SK-N-SH (cell line): ENCODE data around the gene TIMM21. TPM values are rescaled to one million over a fixed set of nuclear protein-coding genes. Genes with fewer than 3 reads are reported as not detected.

ENCODE experiments used
- CTCF ChIA-PET: fragments of 300-600, 350-600 bp; formaldehyde crosslinking; extraction: SDS; loops from one replicate; lab custom pipeline; 2021; lab: Yijun Ruan, JAX
- POLR2A ChIA-PET: fragments of 350-600 bp; sonication (Branson Sonifier 250); formaldehyde crosslinking; extraction: SDS; loops from one replicate; lab custom pipeline; 2020; ENCODE audit warnings: antibody characterized with exemption, inconsistent platforms; lab: Yijun Ruan, JAX
- DNase-seq: peaks from one replicate; pipeline ENCODE4 v3.0.0; 2012
- H2AFZ ChIP-seq: fragments of 200-600 bp; sonication (generic); 2 replicates; pipeline ENCODE4 v1.8.1; 2016; ENCODE audit warnings: antibody characterized with exemption, mild to moderate bottlenecking, low read depth
- H3F3A ChIP-seq: fragments of 200-600 bp; sonication (generic); replicated peaks from 2 replicates; pipeline ENCODE3; 2016; ENCODE audit warnings: antibody characterized with exemption, mild to moderate bottlenecking; ENCODE audit not compliant: insufficient read depth
- H3K27ac ChIP-seq, 2 experiments: fragments of 200-500 bp in 1 of 2; fragments of 200-600 bp in 1 of 2; sonication (Bioruptor generic) in 1 of 2; sonication (generic), shearing (Covaris generic) in 1 of 2; 2 replicates each; pipeline versions ENCODE4 v1.5.1 to v1.6.1; 2014 to 2016; ENCODE audit warnings: low read depth in 2 of 2, inconsistent platforms in 1 of 2, low read length in 1 of 2, mild to moderate bottlenecking in 1 of 2, mixed read lengths in 1 of 2
- H3K27me3 ChIP-seq: fragments of 200-600 bp; sonication (generic), shearing (Covaris generic); 2 replicates; pipeline ENCODE4 v1.6.1; 2016; ENCODE audit warnings: mixed run types; ENCODE audit not compliant: insufficient read depth
- H3K36me3 ChIP-seq, 2 experiments: fragments of 200-500 bp in 1 of 2; fragments of 200-600 bp in 1 of 2; sonication (Bioruptor generic) in 1 of 2; sonication (generic) in 1 of 2; replicated peaks in 1 of 2; 2 replicates each; pipeline versions ENCODE3 to v1.5.1; 2014 to 2016; ENCODE audit warnings: low read length in 1 of 2, mild to moderate bottlenecking in 1 of 2; ENCODE audit not compliant: insufficient read depth in 2 of 2, control insufficient read depth in 1 of 2
- H3K4me1 ChIP-seq, 2 experiments: fragments of 200-500 bp in 1 of 2; fragments of 200-600 bp in 1 of 2; sonication (Bioruptor generic) in 1 of 2; sonication (generic), shearing (Covaris generic) in 1 of 2; 2 replicates each; pipeline versions ENCODE4 v1.5.1 to v1.6.1; 2014 to 2016; ENCODE audit warnings: low read depth in 1 of 2, low read length in 1 of 2, mixed run types in 1 of 2; ENCODE audit not compliant: insufficient read depth in 2 of 2, control insufficient read depth in 1 of 2
- H3K4me2 ChIP-seq: fragments of 200-600 bp; sonication (generic), shearing (Covaris generic); 2 replicates; pipeline ENCODE4 v1.6.1; 2017; ENCODE audit warnings: mixed run types
- H3K4me3 ChIP-seq, 2 experiments: fragments of 200-500 bp in 1 of 2; fragments of 200-600 bp in 1 of 2; sonication (Bioruptor generic) in 1 of 2; sonication (generic), shearing (Covaris generic) in 1 of 2; 2 replicates each; pipeline versions ENCODE4 v1.5.1 to v1.8.1; 2014 to 2016; ENCODE audit warnings: low read depth in 2 of 2, inconsistent platforms in 1 of 2, low read length in 1 of 2, mild to moderate bottlenecking in 1 of 2, mixed read lengths in 1 of 2, moderate library complexity in 1 of 2
- H3K79me2 ChIP-seq: fragments of 200-600 bp; sonication (generic); 2 replicates; pipeline ENCODE4 v1.8.1; 2017; ENCODE audit warnings: mild to moderate bottlenecking; ENCODE audit not compliant: insufficient read depth
- H3K9ac ChIP-seq: fragments of 200-600 bp; sonication (generic); 2 replicates; pipeline ENCODE4 v1.6.1; 2017; ENCODE audit warnings: mixed run types
- H3K9me2 ChIP-seq: fragments of 200-600 bp; sonication (generic); 2 replicates; pipeline ENCODE4 v1.6.1; 2017; ENCODE audit warnings: mixed run types
- H3K9me3 ChIP-seq: fragments of 200-600 bp; sonication (generic); 2 replicates; pipeline ENCODE4 v1.6.1; 2017; ENCODE audit warnings: mixed run types, mild to moderate bottlenecking, moderate library complexity
- H4K20me1 ChIP-seq: fragments of 200-600 bp; sonication (generic); 2 replicates; pipeline ENCODE4 v1.6.1; 2017; ENCODE audit warnings: mild to moderate bottlenecking, mixed run types; ENCODE audit not compliant: insufficient read depth
- CHD2 ChIP-seq: fragments of 150-350 bp; IDR thresholded peaks from 2 replicates; pipeline ENCODE4 v1.6.1; 2018; ENCODE audit warnings: low read length; ENCODE audit not compliant: partially characterized antibody
- ELF1 ChIP-seq: IDR thresholded peaks from 2 replicates; pipeline ENCODE4 v1.4.0; 2012
- EP300 ChIP-seq, 2 experiments: IDR thresholded peaks; 2 replicates each; pipeline versions ENCODE4 v1.4.0 to v1.6.1; 2012; ENCODE audit warnings: borderline replicate concordance in 1 of 2, low read depth in 1 of 2, low read length in 1 of 2
- EZH2phosphoT487 ChIP-seq: fragments of 200-600 bp; sonication (generic); IDR thresholded peaks from 2 replicates; pipeline ENCODE4 v1.6.1; 2017; ENCODE audit warnings: low read depth, mixed run types, mild to moderate bottlenecking, antibody characterized with exemption, moderate library complexity, borderline replicate concordance
- FOSL2 ChIP-seq: IDR thresholded peaks from 2 replicates; pipeline ENCODE4 v1.4.0; 2012; ENCODE audit warnings: low read depth, mild to moderate bottlenecking, moderate library complexity, borderline replicate concordance
- FOXM1 ChIP-seq: IDR thresholded peaks from 2 replicates; pipeline ENCODE4 v1.4.0; 2012; ENCODE audit warnings: low read depth, mild to moderate bottlenecking
- GATA2 ChIP-seq: sonication (generic); formaldehyde crosslinking; IDR thresholded peaks from 2 replicates; pipeline ENCODE4 v1.5.0; 2020; ENCODE audit warnings: mild to moderate bottlenecking, missing genetic modification reagents
- JUND ChIP-seq: IDR thresholded peaks from 2 replicates; pipeline ENCODE4 v1.4.0; 2012
- NRF1 ChIP-seq: IDR thresholded peaks from 2 replicates; pipeline ENCODE4 v1.6.1; 2012; ENCODE audit warnings: low read depth, mild to moderate bottlenecking, low read length
- POLR2AphosphoS5 ChIP-seq: IDR thresholded peaks from 2 replicates; pipeline ENCODE4 v1.6.1; 2012; ENCODE audit warnings: low read depth, low read length
- RAD21 ChIP-seq: IDR thresholded peaks from 2 replicates; pipeline ENCODE4 v1.6.1; 2012; ENCODE audit warnings: mild to moderate bottlenecking, low read length
- RFX5 ChIP-seq: IDR thresholded peaks from 2 replicates; pipeline ENCODE4 v1.6.1; 2012; ENCODE audit warnings: mild to moderate bottlenecking, improper control_type of control experiment, low read length
- TAF1 ChIP-seq: IDR thresholded peaks from 2 replicates; pipeline ENCODE4 v1.6.1; 2012; ENCODE audit warnings: low read depth, mild to moderate bottlenecking, low read length, moderate library complexity, borderline replicate concordance
- YY1 ChIP-seq: IDR thresholded peaks from 2 replicates; pipeline ENCODE4 v1.4.0; 2012; ENCODE audit warnings: low read depth, mild to moderate bottlenecking
- WGBS: methylation state at CpG from one replicate; pipeline ENCODE4 v1.1.6; 2017; ENCODE audit warnings: low lambda C conversion rate; 5-methylcytosine and 5-hydroxymethylcytosine counted together
- polyA plus RNA-seq, 3 experiments: library from polyadenylated mRNA; depleted of rRNA; stranded (reverse); fragments of >200 nt; gene quantifications; 2 replicates each; pipeline ENCODE4 v1.2.3, GENCODE V29; 2012
- TF ChIP-seq, protein P1 (sequence below): IDR thresholded peaks from 2 replicates; pipeline ENCODE4 v1.4.0; 2012; ENCODE audit warnings: low read depth, borderline replicate concordance
- TF ChIP-seq, protein P2 (sequence below): fragments of 150-350 bp; IDR thresholded peaks from 2 replicates; pipeline ENCODE4 v1.6.1; 2017; ENCODE audit warnings: antibody characterized with exemption, low read length, low read depth, borderline replicate concordance
- TF ChIP-seq, protein P3 (sequence below): IDR thresholded peaks from 2 replicates; pipeline ENCODE4 v1.6.1; 2012; ENCODE audit warnings: mild to moderate bottlenecking, low read depth, low read length, moderate library complexity

Gene TIMM21
- polyA plus RNA-seq, 1 of the 3 experiments (the other 2 are of a cell fraction): 27.6 TPM

DNA sequence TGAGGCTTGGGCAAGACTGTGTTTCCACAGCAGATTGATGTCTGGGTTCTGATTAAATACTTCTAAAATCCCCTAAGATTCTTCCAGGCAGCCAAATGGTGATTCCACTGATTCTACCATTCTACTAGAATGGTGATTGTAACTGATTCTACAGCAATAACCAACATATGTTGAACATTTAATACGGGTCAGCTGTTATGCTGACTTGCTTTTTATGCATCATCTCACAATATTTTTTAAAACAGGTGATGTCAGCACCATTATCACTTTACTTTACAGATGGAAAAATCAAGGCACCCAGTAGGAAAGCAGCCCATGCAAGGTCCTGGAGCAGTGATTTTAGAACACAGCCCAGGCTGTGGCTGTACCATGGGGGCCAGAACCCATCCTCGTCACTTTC, 37.5 kb downstream of the TIMM21 start:
- CTCF ChIA-PET: interaction anchor here (7.2 kb wide), 1 partner anchor 156 kb away, joined by 34 read pairs; no protein-coding TSS in a partner anchor
- Histone ChIP-seq H3K4me3 (no peak overlapping the region), H3K9me3 (no peaks in the 10 kb centered on the region), H3K9me2 (no peaks in the 10 kb centered on the region), H3K27me3 (peaks cover 46% of the 10 kb centered on the region), H2AFZ (no peak overlapping the region)
- TF ChIP-seq EP300 (IDR thresholded peaks at IDR 0.05; ENCODE audit: borderline replicate concordance in 1 of 2, low read depth in 1 of 2, low read length in 1 of 2) (no peak), YY1 (no peak), FOSL2 (no peak), NRF1 (no peak), RFX5 (no peak), TAF1 (no peak), FOXM1 (no peak), POLR2AphosphoS5 (no peak), RAD21 (no peak)
- TF ChIP-seq, protein P1, sequence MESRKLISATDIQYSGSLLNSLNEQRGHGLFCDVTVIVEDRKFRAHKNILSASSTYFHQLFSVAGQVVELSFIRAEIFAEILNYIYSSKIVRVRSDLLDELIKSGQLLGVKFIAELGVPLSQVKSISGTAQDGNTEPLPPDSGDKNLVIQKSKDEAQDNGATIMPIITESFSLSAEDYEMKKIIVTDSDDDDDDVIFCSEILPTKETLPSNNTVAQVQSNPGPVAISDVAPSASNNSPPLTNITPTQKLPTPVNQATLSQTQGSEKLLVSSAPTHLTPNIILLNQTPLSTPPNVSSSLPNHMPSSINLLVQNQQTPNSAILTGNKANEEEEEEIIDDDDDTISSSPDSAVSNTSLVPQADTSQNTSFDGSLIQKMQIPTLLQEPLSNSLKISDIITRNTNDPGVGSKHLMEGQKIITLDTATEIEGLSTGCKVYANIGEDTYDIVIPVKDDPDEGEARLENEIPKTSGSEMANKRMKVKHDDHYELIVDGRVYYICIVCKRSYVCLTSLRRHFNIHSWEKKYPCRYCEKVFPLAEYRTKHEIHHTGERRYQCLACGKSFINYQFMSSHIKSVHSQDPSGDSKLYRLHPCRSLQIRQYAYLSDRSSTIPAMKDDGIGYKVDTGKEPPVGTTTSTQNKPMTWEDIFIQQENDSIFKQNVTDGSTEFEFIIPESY: no peak
- TF ChIP-seq, protein P2, sequence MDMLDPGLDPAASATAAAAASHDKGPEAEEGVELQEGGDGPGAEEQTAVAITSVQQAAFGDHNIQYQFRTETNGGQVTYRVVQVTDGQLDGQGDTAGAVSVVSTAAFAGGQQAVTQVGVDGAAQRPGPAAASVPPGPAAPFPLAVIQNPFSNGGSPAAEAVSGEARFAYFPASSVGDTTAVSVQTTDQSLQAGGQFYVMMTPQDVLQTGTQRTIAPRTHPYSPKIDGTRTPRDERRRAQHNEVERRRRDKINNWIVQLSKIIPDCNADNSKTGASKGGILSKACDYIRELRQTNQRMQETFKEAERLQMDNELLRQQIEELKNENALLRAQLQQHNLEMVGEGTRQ: no peak
- TF ChIP-seq, all 33 proteins: peak for 0
- Histone ChIP-seq H3K36me3 (no peaks in the 10 kb centered on the region), H4K20me1 (no peaks in the 10 kb centered on the region), H3F3A (no peaks in the 10 kb centered on the region), H3K4me2 (no peak overlapping the region), H3K4me1 (no peaks in the 10 kb centered on the region), H3K27ac (no peak overlapping the region), H3K9ac (no peak overlapping the region), H3K79me2 (no peaks in the 10 kb centered on the region)
- no peak for DNase-seq
- POLR2A ChIA-PET: no interaction called here
- 13% methylated on average over 2 of the region's 2 CpGs for WGBS

DNA sequence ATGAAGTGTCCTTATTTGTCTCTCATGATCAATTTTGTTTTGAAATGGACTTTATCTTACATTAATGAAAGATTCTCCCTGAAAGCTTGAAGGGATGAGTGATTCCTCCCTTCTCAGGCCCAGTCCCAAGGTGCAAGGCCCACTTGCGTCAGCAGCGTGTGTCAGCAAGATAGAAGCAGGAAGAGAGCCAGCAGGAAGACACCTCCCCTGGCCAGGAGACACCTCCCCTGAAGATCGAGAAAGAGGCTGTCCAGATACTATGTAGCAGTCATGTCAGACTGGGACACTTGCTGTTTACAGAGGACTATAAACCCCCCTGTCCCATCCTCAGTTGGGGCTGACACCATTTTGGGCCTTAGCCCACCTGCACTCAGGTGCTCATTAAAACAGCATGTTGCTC, 38.3 kb downstream of the TIMM21 start:
- no peaks in the 10 kb centered on the region for H3K9me3 ChIP-seq
- no peak overlapping the region for H3K4me3 ChIP-seq
- 0% methylated on average over 3 of the region's 3 CpGs for WGBS
- H3F3A ChIP-seq: no peaks in the 10 kb centered on the region
- H3K27me3 ChIP-seq: peaks cover 47% of the 10 kb centered on the region
- no peak overlapping the region for H3K27ac ChIP-seq
- CTCF ChIA-PET: interaction anchor here (0.6 to 7.2 kb wide), 2 partner anchors 155 to 206 kb away, joined by 3 to 34 read pairs; no protein-coding TSS in a partner anchor
- no peaks in the 10 kb centered on the region for H4K20me1 ChIP-seq
- no peak overlapping the region for H3K9ac ChIP-seq
- POLR2A ChIA-PET: no interaction called here
- TF ChIP-seq JUND: no peak
- no peak for TF ChIP-seq ELF1
- TF ChIP-seq GATA2 (CRISPR knock-in tag): no peak
- no peak for TF ChIP-seq CHD2
- no peak for TF ChIP-seq FOSL2
- no peak for TF ChIP-seq EZH2phosphoT487
- TF ChIP-seq, protein P3, sequence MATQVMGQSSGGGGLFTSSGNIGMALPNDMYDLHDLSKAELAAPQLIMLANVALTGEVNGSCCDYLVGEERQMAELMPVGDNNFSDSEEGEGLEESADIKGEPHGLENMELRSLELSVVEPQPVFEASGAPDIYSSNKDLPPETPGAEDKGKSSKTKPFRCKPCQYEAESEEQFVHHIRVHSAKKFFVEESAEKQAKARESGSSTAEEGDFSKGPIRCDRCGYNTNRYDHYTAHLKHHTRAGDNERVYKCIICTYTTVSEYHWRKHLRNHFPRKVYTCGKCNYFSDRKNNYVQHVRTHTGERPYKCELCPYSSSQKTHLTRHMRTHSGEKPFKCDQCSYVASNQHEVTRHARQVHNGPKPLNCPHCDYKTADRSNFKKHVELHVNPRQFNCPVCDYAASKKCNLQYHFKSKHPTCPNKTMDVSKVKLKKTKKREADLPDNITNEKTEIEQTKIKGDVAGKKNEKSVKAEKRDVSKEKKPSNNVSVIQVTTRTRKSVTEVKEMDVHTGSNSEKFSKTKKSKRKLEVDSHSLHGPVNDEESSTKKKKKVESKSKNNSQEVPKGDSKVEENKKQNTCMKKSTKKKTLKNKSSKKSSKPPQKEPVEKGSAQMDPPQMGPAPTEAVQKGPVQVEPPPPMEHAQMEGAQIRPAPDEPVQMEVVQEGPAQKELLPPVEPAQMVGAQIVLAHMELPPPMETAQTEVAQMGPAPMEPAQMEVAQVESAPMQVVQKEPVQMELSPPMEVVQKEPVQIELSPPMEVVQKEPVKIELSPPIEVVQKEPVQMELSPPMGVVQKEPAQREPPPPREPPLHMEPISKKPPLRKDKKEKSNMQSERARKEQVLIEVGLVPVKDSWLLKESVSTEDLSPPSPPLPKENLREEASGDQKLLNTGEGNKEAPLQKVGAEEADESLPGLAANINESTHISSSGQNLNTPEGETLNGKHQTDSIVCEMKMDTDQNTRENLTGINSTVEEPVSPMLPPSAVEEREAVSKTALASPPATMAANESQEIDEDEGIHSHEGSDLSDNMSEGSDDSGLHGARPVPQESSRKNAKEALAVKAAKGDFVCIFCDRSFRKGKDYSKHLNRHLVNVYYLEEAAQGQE: no peak
- TF ChIP-seq, all 33 proteins: peak for 0
- Histone ChIP-seq H3K79me2 (no peaks in the 10 kb centered on the region), H3K4me1 (no peaks in the 10 kb centered on the region), H3K36me3 (no peaks in the 10 kb centered on the region), H3K9me2 (no peaks in the 10 kb centered on the region), H3K4me2 (no peak overlapping the region), H2AFZ (no peak overlapping the region)
- DNase-seq: no peak
